Measurements from ENCODE around the gene TMCC1. TPM values are rescaled to one million over a fixed set of nuclear protein-coding genes. Genes with fewer than 3 reads are reported as not detected.

The TMCC1 gene
- total and polyA plus RNA-seq, 10 of the 15 experiments (the other 5 are each of a cell fraction or from before 2014, with no cell fraction given) = 2.3 to 21.1 (median 8.4) TPM

- TF ChIP-seq CUX1 (IDR thresholded peaks at IDR 0.05; ENCODE audit: insufficient replicate concordance, low read depth, low read length) = no peak
- TF ChIP-seq ESRRA (IDR thresholded peaks at IDR 0.05; ENCODE audit: low read length) = no peak
- no peak for TF ChIP-seq BACH1 (IDR thresholded peaks at IDR 0.05; ENCODE audit: borderline replicate concordance)
- TF ChIP-seq PAX5 (IDR thresholded peaks at IDR 0.05; ENCODE audit: borderline replicate concordance, low read depth, low read length) = no peak
- TF ChIP-seq BMI1 (IDR thresholded peaks at IDR 0.05; ENCODE audit: borderline replicate concordance) = no peak
- no peak for TF ChIP-seq CREM (IDR thresholded peaks at IDR 0.05; ENCODE audit: low read depth)
- TF ChIP-seq PML (IDR thresholded peaks at IDR 0.05; ENCODE audit: low read length) = no peak
- no peak for TF ChIP-seq SKIL (IDR thresholded peaks at IDR 0.05; ENCODE audit: low read depth, poor library complexity, severe bottlenecking)
Observed at GRCh38 chr3:129796146-129796545, 97.4 kb downstream of the TMCC1 start (continued).

Measured in GM12878 (cell line).